MM.1S (cell line): ENCODE data around the gene SPINK6.

Experiments
- CTCF ChIP-seq: fragments of 300-600 bp; sonication (generic); IDR thresholded peaks from 2 replicates; pipeline ENCODE4 v1.5.1; 2016; ENCODE audit warnings: antibody characterized with exemption, low read length, mixed read lengths
- EZH2 ChIP-seq: fragments of 300-600 bp; sonication (generic); optimal IDR thresholded peaks from 2 replicates; pipeline ENCODE3; 2017; ENCODE audit warnings: low read depth, mild to moderate bottlenecking, antibody characterized with exemption, low read length, mixed read lengths
- EZH2phosphoT487 ChIP-seq: fragments of 300-600 bp; sonication (generic); IDR thresholded peaks from 2 replicates; pipeline ENCODE4 v1.6.1; 2018; ENCODE audit warnings: antibody characterized with exemption, low read length

DNA sequence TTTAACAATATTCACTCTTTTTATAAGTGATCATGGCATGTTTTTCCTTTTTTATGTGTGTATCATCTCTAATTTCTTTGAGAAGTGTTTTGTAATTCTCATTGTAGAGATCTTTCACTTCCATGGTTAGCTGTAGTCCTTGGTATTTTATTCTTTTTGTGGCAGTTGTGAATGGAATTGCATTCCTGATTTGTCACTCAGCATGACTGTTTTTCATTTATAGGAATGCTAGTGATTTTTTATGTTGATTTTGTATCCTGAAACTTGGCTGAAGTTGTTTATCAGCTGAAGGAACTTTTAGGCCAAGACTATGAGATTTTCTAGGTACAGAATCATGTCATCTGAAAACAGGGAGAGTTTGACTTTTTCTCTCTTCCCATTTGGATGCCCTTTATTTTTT lies 52.6 kb downstream of the SPINK6 start:
- no peak for TF ChIP-seq CTCF
- TF ChIP-seq EZH2: no peak
- TF ChIP-seq EZH2phosphoT487: no peak
